ENCODE measurements around the gene LRRC1.

- no peak for TF ChIP-seq CTCF (conservative IDR thresholded peaks at IDR 0.05 in 1 of 2, IDR thresholded peaks at IDR 0.05 in 1 of 2; ENCODE audit: low read depth in 1 of 2, low read length in 2 of 2)
- TF ChIP-seq EZH2 (IDR thresholded peaks at IDR 0.05; ENCODE audit: low read length, missing control alignments), result no peak
Measured at GRCh38 chr6:53878808-53879207, 84.0 kb downstream of the LRRC1 start.

All from fibroblast of lung (primary cell).